Progenitor cell of endocrine pancreas (in vitro differentiated cells): ENCODE data around the gene NAV3. TPM values are rescaled to one million over a fixed set of nuclear protein-coding genes. Genes with fewer than 3 reads are reported as not detected.

ENCODE experiments used
- DNase-seq: peaks from one replicate; pipeline ENCODE4 v3.0.0; 2021; ENCODE audit warnings: low spot score; ENCODE audit not compliant: unreplicated experiment
- H3K27ac Mint-ChIP-seq: 2 replicates; pipeline ENCODE4 v1.8.0; 2021; ENCODE audit warnings: mild to moderate bottlenecking, moderate library complexity, mixed read lengths
- H3K27me3 Mint-ChIP-seq: 2 replicates; pipeline ENCODE4 v1.8.0; 2021; ENCODE audit warnings: mixed read lengths
- H3K36me3 Mint-ChIP-seq: 2 replicates; pipeline ENCODE4 v1.8.0; 2022; ENCODE audit warnings: mixed read lengths; ENCODE audit not compliant: insufficient read depth
- H3K4me1 Mint-ChIP-seq: 2 replicates; pipeline ENCODE4 v1.8.0; 2021; ENCODE audit warnings: low read depth, mixed read lengths
- H3K4me3 Mint-ChIP-seq: 2 replicates; pipeline ENCODE4 v1.8.0; 2021; ENCODE audit warnings: low read depth, mild to moderate bottlenecking, moderate library complexity, mixed read lengths
- H3K9me3 Mint-ChIP-seq: 2 replicates; pipeline ENCODE4 v1.8.0; 2021; ENCODE audit warnings: low read depth, mixed read lengths
- total RNA-seq: library from RNA; stranded (reverse); gene quantifications from 2 replicates; pipeline ENCODE4 v1.2.1, GENCODE V29; 2021
- TF ChIP-seq, protein P1 (sequence below): fragments of 200-600 bp; sonication (generic); IDR thresholded peaks from one replicate; pipeline ENCODE4 v1.5.0; 2021; ENCODE audit warnings: antibody characterized with exemption, mild to moderate bottlenecking; ENCODE audit not compliant: unreplicated experiment

NAV3 gene
- total RNA-seq, 1 donor from 2014 or later, result 11.5 TPM

DNA sequence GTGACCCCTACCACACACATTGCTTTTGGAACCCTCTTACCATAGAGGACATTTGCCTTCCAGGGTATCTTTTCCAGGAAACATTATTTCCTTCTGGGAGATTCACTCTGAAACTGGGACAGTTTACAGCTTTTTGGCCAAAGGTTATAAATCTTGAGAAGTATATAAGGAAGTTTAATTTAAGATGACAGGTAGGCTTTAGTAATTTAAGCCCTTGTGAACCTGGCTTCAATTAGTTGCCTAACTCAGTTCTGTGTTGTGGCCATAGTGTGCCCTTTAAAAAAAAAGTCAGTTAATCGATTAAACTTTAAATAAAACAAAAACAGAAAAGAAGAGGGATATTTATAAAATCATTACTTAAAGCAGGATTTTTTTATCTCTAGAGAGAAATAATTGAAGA, 142.9 kb downstream of the NAV3 start:
- TF ChIP-seq, protein P1, sequence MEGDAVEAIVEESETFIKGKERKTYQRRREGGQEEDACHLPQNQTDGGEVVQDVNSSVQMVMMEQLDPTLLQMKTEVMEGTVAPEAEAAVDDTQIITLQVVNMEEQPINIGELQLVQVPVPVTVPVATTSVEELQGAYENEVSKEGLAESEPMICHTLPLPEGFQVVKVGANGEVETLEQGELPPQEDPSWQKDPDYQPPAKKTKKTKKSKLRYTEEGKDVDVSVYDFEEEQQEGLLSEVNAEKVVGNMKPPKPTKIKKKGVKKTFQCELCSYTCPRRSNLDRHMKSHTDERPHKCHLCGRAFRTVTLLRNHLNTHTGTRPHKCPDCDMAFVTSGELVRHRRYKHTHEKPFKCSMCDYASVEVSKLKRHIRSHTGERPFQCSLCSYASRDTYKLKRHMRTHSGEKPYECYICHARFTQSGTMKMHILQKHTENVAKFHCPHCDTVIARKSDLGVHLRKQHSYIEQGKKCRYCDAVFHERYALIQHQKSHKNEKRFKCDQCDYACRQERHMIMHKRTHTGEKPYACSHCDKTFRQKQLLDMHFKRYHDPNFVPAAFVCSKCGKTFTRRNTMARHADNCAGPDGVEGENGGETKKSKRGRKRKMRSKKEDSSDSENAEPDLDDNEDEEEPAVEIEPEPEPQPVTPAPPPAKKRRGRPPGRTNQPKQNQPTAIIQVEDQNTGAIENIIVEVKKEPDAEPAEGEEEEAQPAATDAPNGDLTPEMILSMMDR, result no peak
- Mint-ChIP-seq H3K9me3 (no peaks in the 10 kb centered on the region), H3K4me3 (no peak overlapping the region), H3K4me1 (peaks cover 8% of the 10 kb centered on the region), H3K36me3 (no peaks in the 10 kb centered on the region), H3K27ac (no peak overlapping the region), H3K27me3 (no peaks in the 10 kb centered on the region)
- no peak for DNase-seq

DNA sequence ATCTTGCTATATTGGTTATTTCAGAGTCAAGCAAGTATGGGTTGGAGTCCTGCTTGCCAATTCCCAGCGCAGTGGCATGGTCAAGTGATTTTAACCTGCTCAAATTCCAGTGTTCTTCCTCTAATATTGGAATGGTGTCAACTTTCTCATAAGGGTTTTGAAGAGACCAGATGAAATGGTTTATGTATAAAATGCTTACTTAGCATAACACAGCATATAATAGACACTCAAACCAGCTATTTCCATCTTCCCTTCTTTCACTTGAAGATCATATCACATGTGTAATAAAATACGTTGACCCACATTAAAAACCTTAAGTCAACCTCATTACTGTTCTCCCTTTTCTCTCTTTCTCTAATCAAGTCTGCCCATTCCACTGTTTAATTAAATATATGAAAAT, 144.0 kb downstream of the NAV3 start:
- DNase-seq, result no peak
- Mint-ChIP-seq H3K27ac (no peak overlapping the region), H3K4me1 (peaks cover under 1% of the 10 kb centered on the region), H3K4me3 (no peak overlapping the region), H3K27me3 (no peaks in the 10 kb centered on the region), H3K36me3 (no peaks in the 10 kb centered on the region), H3K9me3 (no peaks in the 10 kb centered on the region)
- TF ChIP-seq, protein P1, result no peak

DNA sequence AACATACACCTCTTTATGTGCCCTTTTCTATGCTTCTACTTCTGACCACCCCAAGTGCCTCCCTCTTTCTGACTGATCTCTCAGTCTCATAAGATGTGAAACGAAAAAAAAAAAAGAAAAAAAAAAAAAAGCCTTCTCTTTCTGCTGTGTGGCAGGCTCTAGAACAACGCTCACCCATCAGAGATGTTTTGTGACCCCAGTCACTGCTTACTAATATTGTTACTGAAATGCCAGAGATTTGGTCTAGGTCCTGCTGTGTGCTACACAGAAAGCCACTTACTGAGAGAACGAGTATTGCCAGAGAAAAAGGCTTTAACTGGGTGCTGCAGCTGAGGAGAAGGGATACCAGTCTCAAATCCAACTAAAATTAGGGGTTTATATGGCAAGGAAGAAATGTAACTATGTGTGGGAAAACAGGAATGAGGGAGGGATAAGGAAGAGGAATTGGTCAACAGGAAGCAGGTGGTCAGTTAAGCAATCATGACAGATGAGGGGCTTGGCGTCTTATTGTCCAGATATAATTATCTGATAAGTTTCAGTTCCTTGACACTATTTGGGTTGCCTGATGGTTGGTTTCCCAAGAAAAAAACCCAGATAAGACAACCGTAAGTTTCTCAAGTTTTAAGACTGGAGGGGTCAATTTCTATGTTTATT, 149.0 kb downstream of the NAV3 start:
- DNase-seq, result no peak
- H3K27me3 Mint-ChIP-seq, result no peaks in the 10 kb centered on the region
- TF ChIP-seq, protein P1, result no peak

DNA sequence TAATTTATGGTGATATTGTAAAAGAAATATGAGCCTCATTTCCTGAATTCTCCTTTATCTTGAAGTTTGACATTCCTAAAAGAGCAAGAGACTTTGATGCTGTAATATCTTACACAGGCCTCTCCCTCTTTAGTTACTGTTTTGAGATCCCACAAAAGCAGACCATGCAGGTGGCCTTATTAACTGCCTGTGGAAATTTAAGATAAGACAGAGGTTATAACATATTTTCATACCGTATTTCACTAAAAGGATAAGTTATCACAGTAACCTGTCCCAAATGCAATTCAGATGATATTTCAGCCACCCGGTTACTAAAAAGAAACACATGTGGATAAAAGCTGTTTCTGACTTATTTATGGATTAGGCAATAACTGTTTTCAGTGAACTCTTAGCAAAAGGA, 150.1 kb downstream of the NAV3 start:
- TF ChIP-seq, protein P1, result no peak
- no peak overlapping the region for H3K27ac Mint-ChIP-seq
- H3K4me1 Mint-ChIP-seq, result no peaks in the 10 kb centered on the region
- no peak overlapping the region for H3K4me3 Mint-ChIP-seq
- H3K27me3 Mint-ChIP-seq, result no peaks in the 10 kb centered on the region
- no peaks in the 10 kb centered on the region for H3K9me3 Mint-ChIP-seq
- no peak for DNase-seq
- no peaks in the 10 kb centered on the region for H3K36me3 Mint-ChIP-seq

More for the DNA sequence above, 149.0 kb downstream of the NAV3 start:
- H3K9me3 Mint-ChIP-seq, result no peaks in the 10 kb centered on the region
- H3K4me3 Mint-ChIP-seq, result no peak overlapping the region
- H3K4me1 Mint-ChIP-seq, result no peaks in the 10 kb centered on the region
- no peak overlapping the region for H3K27ac Mint-ChIP-seq
- no peaks in the 10 kb centered on the region for H3K36me3 Mint-ChIP-seq

GRCh38 chr12:77983859-77984258, 153.2 kb downstream of the NAV3 start:
- Mint-ChIP-seq H3K4me3 (no peak overlapping the region), H3K4me1 (no peaks in the 10 kb centered on the region), H3K9me3 (no peaks in the 10 kb centered on the region), H3K36me3 (no peaks in the 10 kb centered on the region), H3K27me3 (no peaks in the 10 kb centered on the region), H3K27ac (no peak overlapping the region)
- TF ChIP-seq, protein P1, result no peak
- no peak for DNase-seq
